ENCODE data around the gene GSTP1. TPM values are rescaled to one million over a fixed set of nuclear protein-coding genes. Genes with fewer than 3 reads are reported as not detected.
"Not testable (repeated sequence)": the region's sequence is repeated elsewhere in the genome, so short reads cannot be mapped to it uniquely, and the experiment has no call there.

Gene GSTP1
- total and polyA plus RNA-seq, 8 donors = 393 to 2,840 (median 647) TPM

DNA sequence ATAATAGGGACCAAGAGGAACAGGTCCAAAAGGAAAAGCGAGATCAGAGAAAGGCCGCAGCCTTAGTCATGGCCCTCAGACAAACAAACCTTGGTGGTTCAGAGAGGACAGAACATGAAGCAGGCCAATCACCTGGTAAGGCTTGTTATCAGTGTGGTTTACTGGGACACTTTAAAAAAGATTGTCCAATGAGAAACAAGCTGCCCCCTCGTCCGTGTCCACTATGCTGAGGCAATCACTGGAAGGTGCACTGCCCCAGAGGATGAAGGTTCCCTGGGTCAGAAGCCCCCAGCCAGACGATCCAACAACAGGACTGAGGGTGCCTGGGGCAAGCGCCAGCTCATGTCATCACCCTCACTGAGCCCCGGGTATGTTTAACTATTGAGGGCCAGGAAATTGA is 39.3 kb downstream of the GSTP1 start:
- intact Hi-C loops (cut with DNase I; ENCODE audit: low total_unique reads) = not testable (repeated sequence)

DNA sequence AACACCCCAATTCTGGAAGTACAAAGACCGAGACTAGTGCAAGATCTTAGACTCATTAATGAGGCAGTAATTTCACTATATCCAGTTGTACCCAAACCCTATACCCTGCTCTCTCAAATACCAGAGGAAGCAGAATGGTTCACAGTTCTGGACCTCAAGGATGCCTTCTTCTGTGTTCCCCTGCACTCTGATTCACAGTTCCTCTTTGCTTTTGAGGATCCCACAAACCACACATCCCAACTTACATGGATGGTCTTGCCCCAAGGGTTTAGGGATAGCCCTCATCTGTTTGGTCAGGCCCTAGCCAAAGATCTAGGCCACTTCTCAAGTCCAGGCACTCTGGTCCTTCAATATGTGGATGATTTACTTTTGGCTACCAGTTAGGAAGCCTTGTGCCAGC is 40.2 kb downstream of the GSTP1 start:
- H3K27me3 ChIP-seq; H3K4me1 ChIP-seq; H3K27ac ChIP-seq; H3K4me3 ChIP-seq; H3K36me3 ChIP-seq; H3K9me3 ChIP-seq; intact Hi-C loops (cut with DNase I; ENCODE audit: low total_unique reads); DNase-seq: not testable (repeated sequence)
- WGBS, 5 donors = 93 to 97% (median 94%) methylated on average over 1 of the region's 1 CpG

More for the DNA sequence above, 39.3 kb downstream of the GSTP1 start:
- WGBS, 5 donors = 57 to 68% (median 60%) methylated on average over 6 to 7 of the region's 7 CpGs
- not testable (repeated sequence) for H3K4me3 ChIP-seq, H3K27ac ChIP-seq, H3K9me3 ChIP-seq, H3K27me3 ChIP-seq, H3K4me1 ChIP-seq, H3K36me3 ChIP-seq, DNase-seq

- H3K27ac ChIP-seq; DNase-seq; H3K27me3 ChIP-seq; H3K4me3 ChIP-seq; intact Hi-C loops (cut with DNase I; ENCODE audit: low total_unique reads); H3K9me3 ChIP-seq; H3K36me3 ChIP-seq: not testable (repeated sequence)
- WGBS, 5 donors = 71 to 94% (median 81%) methylated on average over 9 to 10 of the region's 10 CpGs
- peaks cover 15 to 23% (median 20%) of the 10 kb centered on the region in 4 donors for H3K4me1 ChIP-seq
Observed at GRCh38 chr11:67626131-67626833, 42.7 kb downstream of the GSTP1 start.

GRCh38 chr11:67626970-67627369 is 43.4 kb downstream of the GSTP1 start:
- TF ChIP-seq POLR2A (IDR thresholded peaks at IDR 0.05) = no peak
- no peak for TF ChIP-seq EP300 (IDR thresholded peaks at IDR 0.05)
- TF ChIP-seq, protein P1, sequence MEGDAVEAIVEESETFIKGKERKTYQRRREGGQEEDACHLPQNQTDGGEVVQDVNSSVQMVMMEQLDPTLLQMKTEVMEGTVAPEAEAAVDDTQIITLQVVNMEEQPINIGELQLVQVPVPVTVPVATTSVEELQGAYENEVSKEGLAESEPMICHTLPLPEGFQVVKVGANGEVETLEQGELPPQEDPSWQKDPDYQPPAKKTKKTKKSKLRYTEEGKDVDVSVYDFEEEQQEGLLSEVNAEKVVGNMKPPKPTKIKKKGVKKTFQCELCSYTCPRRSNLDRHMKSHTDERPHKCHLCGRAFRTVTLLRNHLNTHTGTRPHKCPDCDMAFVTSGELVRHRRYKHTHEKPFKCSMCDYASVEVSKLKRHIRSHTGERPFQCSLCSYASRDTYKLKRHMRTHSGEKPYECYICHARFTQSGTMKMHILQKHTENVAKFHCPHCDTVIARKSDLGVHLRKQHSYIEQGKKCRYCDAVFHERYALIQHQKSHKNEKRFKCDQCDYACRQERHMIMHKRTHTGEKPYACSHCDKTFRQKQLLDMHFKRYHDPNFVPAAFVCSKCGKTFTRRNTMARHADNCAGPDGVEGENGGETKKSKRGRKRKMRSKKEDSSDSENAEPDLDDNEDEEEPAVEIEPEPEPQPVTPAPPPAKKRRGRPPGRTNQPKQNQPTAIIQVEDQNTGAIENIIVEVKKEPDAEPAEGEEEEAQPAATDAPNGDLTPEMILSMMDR (IDR thresholded peaks at IDR 0.05) = no peak
- no peak for TF ChIP-seq POLR2AphosphoS5 (IDR thresholded peaks at IDR 0.05)
- H3K4me3 ChIP-seq = no peak overlapping the region
- H3K4me1 ChIP-seq = peaks cover 15 to 30% (median 27%) of the 10 kb centered on the region in 4 donors
- H3K27ac ChIP-seq = no peak overlapping the region
- intact Hi-C loops (cut with DNase I; ENCODE audit: low total_unique reads) = no loop called here
- 92 to 96% (median 94%) methylated on average over 9 to 10 of the region's 10 CpGs for WGBS, 5 donors
- H3K36me3 ChIP-seq = no peaks in the 10 kb centered on the region
- DNase-seq = no peak
- no peaks in the 10 kb centered on the region for H3K9me3 ChIP-seq
- no peaks in the 10 kb centered on the region for H3K27me3 ChIP-seq

DNA sequence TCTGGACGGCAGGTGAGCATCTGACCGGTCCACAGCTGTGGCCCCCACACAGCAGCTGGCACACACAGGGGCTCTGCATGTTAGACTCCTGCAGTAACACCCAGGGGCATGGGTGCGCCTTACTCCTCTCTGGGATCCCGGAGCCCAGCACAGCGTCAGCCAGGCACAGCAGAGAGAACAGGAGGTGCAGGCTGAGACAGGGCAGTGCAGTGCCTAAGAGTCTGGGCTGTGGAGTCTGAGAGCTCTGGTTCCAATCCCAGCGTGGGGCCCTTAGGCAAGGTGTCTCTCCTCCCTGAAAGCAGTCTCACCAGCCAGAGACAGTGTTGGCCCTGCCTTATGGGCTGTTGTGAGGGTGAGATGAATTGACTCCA is 43.8 kb downstream of the GSTP1 start:
- H3K4me3 ChIP-seq = no peak overlapping the region
- no peaks in the 10 kb centered on the region for H3K9me3 ChIP-seq
- no peak overlapping the region for H3K27ac ChIP-seq
- WGBS, 5 donors = 89 to 98% (median 95%) methylated on average over 4 to 6 of the region's 6 CpGs
- no peaks in the 10 kb centered on the region for H3K27me3 ChIP-seq
- intact Hi-C loops (cut with DNase I; ENCODE audit: low total_unique reads) = no loop called here
- H3K36me3 ChIP-seq = no peaks in the 10 kb centered on the region
- peaks cover 15 to 34% (median 31%) of the 10 kb centered on the region in 4 donors for H3K4me1 ChIP-seq
- TF ChIP-seq, protein P1 (IDR thresholded peaks at IDR 0.05) = no peak
- TF ChIP-seq POLR2AphosphoS5 (IDR thresholded peaks at IDR 0.05) (no peak), POLR2A (IDR thresholded peaks at IDR 0.05) (no peak), EP300 (IDR thresholded peaks at IDR 0.05) (no peak)
- DNase-seq = no peak

DNA sequence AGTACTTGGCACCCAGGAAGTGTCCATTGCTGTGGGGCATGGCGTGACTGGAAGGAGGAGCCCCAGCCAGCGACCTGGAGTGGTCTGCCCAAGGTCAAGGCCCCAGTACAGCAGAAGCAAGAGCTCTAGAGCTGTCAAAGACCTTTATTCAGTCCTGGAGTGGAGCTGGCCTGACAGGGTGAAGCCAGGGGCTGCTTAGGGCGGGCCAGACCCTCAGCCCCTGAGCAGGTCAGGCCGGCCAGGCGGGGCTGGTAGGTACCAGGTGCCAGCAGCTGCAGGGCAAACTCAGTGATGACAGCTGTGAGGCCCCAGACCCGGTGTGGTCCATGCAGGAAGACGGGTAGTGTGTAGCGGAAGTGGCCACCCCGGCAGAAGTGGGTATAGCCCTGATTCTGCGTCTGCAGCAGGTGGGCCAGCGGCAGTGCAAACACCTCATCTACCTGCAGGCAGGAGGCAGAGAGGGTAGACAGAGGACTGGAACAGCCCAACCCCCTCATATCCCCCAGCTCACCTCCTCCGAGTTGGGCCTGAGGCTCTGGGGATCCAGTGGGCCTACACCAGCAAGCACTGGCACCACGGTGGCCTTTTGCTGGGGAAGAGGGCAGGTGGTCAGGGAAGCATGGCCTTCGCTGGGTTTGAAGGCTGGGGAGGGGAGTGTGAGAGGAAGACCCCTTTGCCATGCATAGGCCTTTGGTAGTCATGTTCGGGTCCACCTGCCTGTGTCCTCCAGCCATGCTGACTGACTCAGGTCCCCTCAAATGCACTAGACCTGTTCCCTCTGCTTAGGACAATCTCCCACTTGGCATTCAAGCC is 44.4 kb downstream of the GSTP1 start:
- TF ChIP-seq EP300 (IDR thresholded peaks at IDR 0.05) = no peak
- TF ChIP-seq POLR2AphosphoS5 (IDR thresholded peaks at IDR 0.05) = no peak
- TF ChIP-seq, protein P1 (IDR thresholded peaks at IDR 0.05) = no peak
- TF ChIP-seq POLR2A (IDR thresholded peaks at IDR 0.05) = no peak
- H3K4me1 ChIP-seq = peaks cover 15 to 40% (median 36%) of the 10 kb centered on the region in 4 donors
- no peaks in the 10 kb centered on the region for H3K9me3 ChIP-seq
- H3K4me3 ChIP-seq = no peak overlapping the region
- H3K27me3 ChIP-seq = no peaks in the 10 kb centered on the region
- no peaks in the 10 kb centered on the region for H3K36me3 ChIP-seq
- intact Hi-C loops (cut with DNase I; ENCODE audit: low total_unique reads) = no loop called here
- no peak overlapping the region for H3K27ac ChIP-seq
- WGBS, 5 donors = 85 to 93% (median 91%) methylated on average over 6 to 15 of the region's 15 CpGs
- peak in 1 of 2 donors; percentile 10 for DNase-seq
